Thymus (tissue), 14 donors: ENCODE data around the gene LMAN1. TPM values are rescaled to one million over a fixed set of nuclear protein-coding genes. Genes with fewer than 3 reads are reported as not detected.
A peak's percentile ranks its signal among the peaks of the same experiment; 100 is the strongest.

Source experiments
- DNase-seq, 9 donors: peaks; one replicate each; pipeline ENCODE4 v3.0.0-alpha.2; 2013; ENCODE audit warnings: low spot score in 9 of 9, low read depth in 6 of 9, missing footprints in 1 of 9
- H3K27ac ChIP-seq, 2 donors: one replicate each; pipeline ENCODE4 v1.5.1; 2013; ENCODE audit warnings: control low read depth in 1 of 2, low read depth in 1 of 2, low read length in 1 of 2, mild to moderate bottlenecking in 1 of 2, moderate library complexity in 1 of 2
- H3K27me3 ChIP-seq, 2 donors: one replicate each; pipeline ENCODE4 v1.5.1; 2013; ENCODE audit warnings: low read length in 1 of 2; ENCODE audit not compliant: control insufficient read depth in 2 of 2, insufficient read depth in 1 of 2
- H3K36me3 ChIP-seq, 2 donors: one replicate each; pipeline ENCODE4 v1.5.1; 2013; ENCODE audit warnings: low read length in 1 of 2, mild to moderate bottlenecking in 1 of 2, moderate library complexity in 1 of 2; ENCODE audit not compliant: control insufficient read depth in 2 of 2, insufficient read depth in 2 of 2
- H3K4me1 ChIP-seq, 2 donors: one replicate each; pipeline ENCODE4 v1.5.1; 2013; ENCODE audit warnings: low read length in 2 of 2; ENCODE audit not compliant: control insufficient read depth in 2 of 2, insufficient read depth in 2 of 2
- H3K4me3 ChIP-seq, 2 donors: one replicate each; pipeline ENCODE4 v1.5.1; 2013; ENCODE audit warnings: low read length in 2 of 2, control low read depth in 1 of 2, mild to moderate bottlenecking in 1 of 2
- H3K9me3 ChIP-seq, 2 donors: one replicate each; pipeline ENCODE4 v1.5.1; 2013; ENCODE audit warnings: low read length in 1 of 2, mild to moderate bottlenecking in 1 of 2; ENCODE audit not compliant: control insufficient read depth in 2 of 2, insufficient read depth in 1 of 2
- WGBS: extraction: QIAGEN DNeasy Blood & Tissue Kit; methylation state at CpG from one replicate; pipeline ENCODE4 v1.1.7; 2013; 5-methylcytosine and 5-hydroxymethylcytosine counted together
- long read RNA-seq, 10 donors: transcript quantifications; one replicate each; lab custom pipeline, GENCODE V29; 2026
- polyA plus RNA-seq: library from polyadenylated mRNA; stranded (reverse); fragments of 200-250 nt; gene quantifications from one replicate; pipeline ENCODE4 v1.2.3, GENCODE V29; 2013
- total RNA-seq: library from RNA; stranded (reverse); fragments of 120-200 nt; gene quantifications from one replicate; pipeline ENCODE4 v1.2.4, GENCODE V29; 2013
- donor health status: healthy.

Gene LMAN1
- total RNA-seq (41.5 TPM), polyA plus RNA-seq (24.2 TPM)
- long read RNA-seq, donor 1 = 0 reads
- long read RNA-seq, donor 2, full-length matches to known transcripts = 26 of 45 reads
- long read RNA-seq, donor 2, partial matches to known transcripts = 19 of 45 reads
- long read RNA-seq, donor 2, other reads (novel, unspliced or antisense) = 0 of 45 reads
- long read RNA-seq, donor 3, full-length matches to known transcripts = 6 of 19 reads
- long read RNA-seq, donor 3, partial matches to known transcripts = 13 of 19 reads
- long read RNA-seq, donor 3, other reads (novel, unspliced or antisense) = 0 of 19 reads
- long read RNA-seq, donor 4, full-length matches to known transcripts = 5 of 10 reads
- long read RNA-seq, donor 4, partial matches to known transcripts = 5 of 10 reads
- long read RNA-seq, donor 4, other reads (novel, unspliced or antisense) = 0 of 10 reads
- long read RNA-seq, donor 5, full-length matches to known transcripts = 12 of 36 reads
- long read RNA-seq, donor 5, partial matches to known transcripts = 24 of 36 reads
- long read RNA-seq, donor 5, other reads (novel, unspliced or antisense) = 0 of 36 reads
- long read RNA-seq, donor 6, full-length matches to known transcripts = 6 of 15 reads
- long read RNA-seq, donor 6, partial matches to known transcripts = 9 of 15 reads
- long read RNA-seq, donor 6, other reads (novel, unspliced or antisense) = 0 of 15 reads
- long read RNA-seq, donor 7, full-length matches to known transcripts = 12 of 22 reads
- long read RNA-seq, donor 7, partial matches to known transcripts = 10 of 22 reads
- long read RNA-seq, donor 7, other reads (novel, unspliced or antisense) = 0 of 22 reads
- long read RNA-seq, donor 8, full-length matches to known transcripts = 2 of 2 reads
- long read RNA-seq, donor 8, partial matches to known transcripts = 0 of 2 reads
- long read RNA-seq, donor 8, other reads (novel, unspliced or antisense) = 0 of 2 reads
- long read RNA-seq, donor 9, full-length matches to known transcripts = 11 of 20 reads
- long read RNA-seq, donor 9, partial matches to known transcripts = 9 of 20 reads
- long read RNA-seq, donor 9, other reads (novel, unspliced or antisense) = 0 of 20 reads
- long read RNA-seq, donor 10, full-length matches to known transcripts = 6 of 14 reads
- long read RNA-seq, donor 10, partial matches to known transcripts = 8 of 14 reads
- long read RNA-seq, donor 10, other reads (novel, unspliced or antisense) = 0 of 14 reads

GRCh38 chr18:59358712-59359575 is at the start of gene LMAN1:
LMAN1 (minus strand) TSS chr18:59359265; CDS start chr18:59359244, 21 bp downstream.
- Histone ChIP-seq H3K27ac (peak within 1 kb of the TSS; percentile 84 to 92), H3K4me3 (peak within 1 kb of the TSS; percentile 74 to 83), H3K4me1 (peaks cover 4% of the 10 kb centered on the region in 2 donors), H3K36me3 (peaks cover 3 to 11% of the 10 kb centered on the region in 2 donors), H3K9me3 (no peaks in the 10 kb centered on the region), H3K27me3 (peaks cover 5 to 7% of the 10 kb centered on the region in 2 donors)
- DNase-seq = peak; percentile 68 to 95 (median 89)
- WGBS = under 1% methylated on average over 76 of the region's 76 CpGs

GRCh38 chr18:59402432-59403090 is 43.5 kb upstream of the LMAN1 start:
- 17% methylated on average over 13 of the region's 13 CpGs for WGBS
- no peaks in the 10 kb centered on the region for H3K36me3 ChIP-seq
- H3K4me3 ChIP-seq = no peak overlapping the region
- DNase-seq = peak; percentile 29 to 72 (median 43)
- no peak overlapping the region for H3K27ac ChIP-seq
- peaks cover 0 to 6% of the 10 kb centered on the region in 2 donors for H3K27me3 ChIP-seq
- H3K4me1 ChIP-seq = no peaks in the 10 kb centered on the region
- no peaks in the 10 kb centered on the region for H3K9me3 ChIP-seq

- H3K4me3 ChIP-seq = no peak overlapping the region
- no peaks in the 10 kb centered on the region for H3K9me3 ChIP-seq
- no peaks in the 10 kb centered on the region for H3K36me3 ChIP-seq
- 96% methylated on average over 6 of the region's 6 CpGs for WGBS
- DNase-seq = no peak
- H3K4me1 ChIP-seq = no peaks in the 10 kb centered on the region
- H3K27me3 ChIP-seq = peaks cover 0 to 12% of the 10 kb centered on the region in 2 donors
- H3K27ac ChIP-seq = no peak overlapping the region
Measured at GRCh38 chr18:59400407-59400806, 41.3 kb upstream of the LMAN1 start.

- no peak overlapping the region for H3K27ac ChIP-seq
- H3K27me3 ChIP-seq = peaks cover 0 to 11% of the 10 kb centered on the region in 2 donors
- no peaks in the 10 kb centered on the region for H3K9me3 ChIP-seq
- 33% methylated on average over 10 of the region's 10 CpGs for WGBS
- no peak overlapping the region for H3K4me3 ChIP-seq
- no peak for DNase-seq
- no peaks in the 10 kb centered on the region for H3K4me1 ChIP-seq
- no peaks in the 10 kb centered on the region for H3K36me3 ChIP-seq
Measured at GRCh38 chr18:59395226-59396175, 36.4 kb upstream of the LMAN1 start.

GRCh38 chr18:59393381-59393780 is 34.3 kb upstream of the LMAN1 start:
- DNase-seq = no peak
- Histone ChIP-seq H3K4me1 (no peaks in the 10 kb centered on the region), H3K9me3 (no peaks in the 10 kb centered on the region), H3K27me3 (peaks cover 0 to 11% of the 10 kb centered on the region in 2 donors), H3K4me3 (no peak overlapping the region), H3K27ac (no peak overlapping the region), H3K36me3 (no peaks in the 10 kb centered on the region)
- WGBS = 93% methylated on average over 3 of the region's 3 CpGs

- Histone ChIP-seq H3K9me3 (no peaks in the 10 kb centered on the region), H3K4me1 (no peaks in the 10 kb centered on the region), H3K27ac (no peak overlapping the region), H3K27me3 (peaks cover 0 to 2% of the 10 kb centered on the region in 2 donors), H3K4me3 (no peak overlapping the region), H3K36me3 (no peaks in the 10 kb centered on the region)
- 77% methylated on average over 4 of the region's 4 CpGs for WGBS
- no peak for DNase-seq
Measured at GRCh38 chr18:59388817-59389216, 29.8 kb upstream of the LMAN1 start.

GRCh38 chr18:59387687-59388565 is 28.9 kb upstream of the LMAN1 start:
- no peak overlapping the region for H3K27ac ChIP-seq
- no peak overlapping the region for H3K4me3 ChIP-seq
- 89% methylated on average over 11 of the region's 11 CpGs for WGBS
- H3K27me3 ChIP-seq = peaks cover 0 to 2% of the 10 kb centered on the region in 2 donors
- no peak for DNase-seq
- no peaks in the 10 kb centered on the region for H3K9me3 ChIP-seq
- no peaks in the 10 kb centered on the region for H3K4me1 ChIP-seq
- H3K36me3 ChIP-seq = no peaks in the 10 kb centered on the region
